A172 (cell line): ENCODE results near the gene SEMA3C. TPM values are rescaled to one million over a fixed set of nuclear protein-coding genes. Genes with fewer than 3 reads are reported as not detected.
A peak's percentile ranks its signal among the peaks of the same experiment; 100 is the strongest.
"Not testable (repeated sequence)": the region's sequence is repeated elsewhere in the genome, so short reads cannot be mapped to it uniquely, and the experiment has no call there.

ENCODE experiments used
- DNase-seq: peaks from one replicate; pipeline ENCODE4 v3.0.0-alpha.2; 2015; ENCODE audit warnings: low spot score
- total RNA-seq: library from RNA; depleted of rRNA; stranded (reverse); fragments of >200 nt; shearing (Covaris generic); gene quantifications from 2 replicates; pipeline ENCODE4 v1.2.3, GENCODE V29; 2014

Gene SEMA3C
- total RNA-seq, 1 experiment from 2014 or later: 268 TPM

DNA sequence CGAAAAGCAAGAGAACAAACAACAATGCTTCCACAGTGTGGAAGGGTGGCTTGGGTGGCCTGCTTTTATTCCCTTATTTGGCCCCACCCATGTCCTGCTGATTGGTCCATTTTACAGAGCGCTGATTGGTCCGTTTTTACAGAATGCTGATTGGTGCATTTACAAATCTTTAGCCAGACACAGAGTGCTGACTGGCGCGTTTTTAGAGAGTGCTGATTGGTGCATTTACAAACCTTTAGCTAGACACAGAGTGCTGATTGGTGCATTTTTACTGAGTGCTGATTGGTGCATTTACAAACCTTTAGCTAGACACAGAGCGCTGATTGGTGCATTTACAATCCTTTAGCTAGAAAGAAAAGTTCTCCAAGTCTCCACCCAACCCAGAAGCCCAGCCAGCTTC lies 8.1 kb upstream of the SEMA3C start:
- not testable (repeated sequence) for DNase-seq

DNA sequence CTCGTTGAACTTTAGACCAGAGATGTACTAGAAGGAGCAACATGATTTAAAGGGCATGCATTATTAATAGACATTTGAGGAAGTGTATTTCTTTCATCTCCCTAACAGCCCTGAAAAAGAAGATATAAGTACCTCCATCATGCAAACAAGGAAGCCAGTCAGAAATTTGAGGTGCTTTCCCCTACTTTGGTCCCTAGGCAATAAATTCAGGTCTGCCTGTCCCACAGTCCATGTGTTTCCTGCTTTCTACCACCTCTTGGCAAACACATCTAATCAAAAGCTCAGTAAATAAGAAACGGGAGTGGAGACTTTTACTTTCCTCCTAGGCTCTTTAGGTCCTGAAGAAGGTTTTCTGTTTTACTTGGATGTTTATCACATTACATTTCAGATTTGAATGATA lies 5.2 kb upstream of the SEMA3C start:
- no peak for DNase-seq

DNA sequence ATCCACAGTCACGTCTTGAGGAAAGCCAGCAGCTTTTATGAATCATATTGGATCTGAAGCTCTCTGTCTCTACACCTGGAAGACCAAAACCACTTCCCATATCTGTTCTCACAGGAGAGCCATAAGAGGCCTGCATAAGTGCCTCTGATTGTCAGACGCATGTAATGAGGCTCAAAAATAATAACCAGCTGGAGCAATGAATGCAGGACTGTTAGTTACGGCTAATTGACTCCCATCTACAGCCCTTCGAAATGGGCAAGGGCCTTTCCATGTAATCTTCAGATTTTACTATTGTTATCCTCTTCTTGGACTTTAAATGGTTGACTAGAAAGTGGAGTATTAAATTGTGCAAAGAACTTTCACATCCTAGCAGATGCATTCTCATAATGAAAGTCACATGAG lies 4.4 kb upstream of the SEMA3C start:
- no peak for DNase-seq

DNA sequence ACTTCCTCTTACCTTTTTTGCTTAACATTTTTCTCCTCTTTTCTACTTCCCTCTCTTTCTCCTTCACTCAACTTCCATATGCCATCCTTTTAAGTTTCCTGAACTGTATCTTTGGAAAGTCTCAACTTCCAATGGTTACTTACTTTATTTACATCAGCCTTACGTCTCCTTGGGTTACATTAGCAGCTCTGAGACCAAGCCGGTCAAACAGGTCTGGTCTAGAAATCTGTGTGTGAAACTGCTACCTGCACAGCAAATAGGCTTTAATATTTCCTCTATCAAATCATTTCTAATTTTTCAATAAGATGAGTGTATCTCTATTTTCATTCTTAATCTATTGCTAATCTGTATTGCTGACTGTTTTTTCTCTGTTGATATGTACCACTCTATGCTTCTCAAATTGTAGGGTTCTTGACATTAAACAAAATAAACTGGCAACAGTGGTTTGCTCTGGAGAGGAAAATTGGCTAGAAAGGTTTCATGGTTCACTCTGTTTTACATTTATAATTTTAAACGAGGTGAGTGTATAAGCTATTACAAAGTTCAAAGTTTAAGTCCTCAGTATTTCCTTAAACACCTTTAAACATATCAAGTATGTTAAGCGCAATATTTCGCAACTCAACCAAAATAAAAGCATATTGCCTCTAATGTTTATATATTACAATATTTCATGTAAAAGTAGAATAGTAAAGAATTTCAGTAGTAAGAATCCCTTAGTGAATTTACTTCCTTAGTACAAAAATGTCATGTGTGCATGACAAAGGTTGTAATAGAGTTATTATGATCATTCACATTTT lies 3.6 kb upstream of the SEMA3C start:
- no peak for DNase-seq

- DNase-seq: no peak
Measured at GRCh38 chr7:80921130-80921529, 2.3 kb upstream of the SEMA3C start.

DNA sequence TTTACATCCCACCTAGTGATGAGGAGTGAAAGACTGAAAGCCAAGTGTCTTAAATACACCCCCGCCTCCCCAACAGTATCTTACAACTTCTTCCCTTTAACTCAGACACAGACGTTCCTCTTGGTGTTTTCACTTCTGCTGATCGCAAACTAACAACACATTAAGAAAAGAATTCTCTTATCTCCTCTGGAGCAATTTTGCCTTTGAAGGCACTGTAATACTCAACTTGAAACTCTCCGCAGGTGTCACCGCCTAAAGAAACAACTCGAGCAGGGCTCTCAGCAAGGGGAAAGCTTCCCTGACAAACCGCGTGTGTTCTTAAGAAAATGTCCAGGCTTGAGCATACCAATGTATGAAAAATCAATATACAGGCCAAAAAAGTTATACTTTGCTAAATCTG lies 452 bp downstream of the SEMA3C start:
- DNase-seq: no peak

DNA sequence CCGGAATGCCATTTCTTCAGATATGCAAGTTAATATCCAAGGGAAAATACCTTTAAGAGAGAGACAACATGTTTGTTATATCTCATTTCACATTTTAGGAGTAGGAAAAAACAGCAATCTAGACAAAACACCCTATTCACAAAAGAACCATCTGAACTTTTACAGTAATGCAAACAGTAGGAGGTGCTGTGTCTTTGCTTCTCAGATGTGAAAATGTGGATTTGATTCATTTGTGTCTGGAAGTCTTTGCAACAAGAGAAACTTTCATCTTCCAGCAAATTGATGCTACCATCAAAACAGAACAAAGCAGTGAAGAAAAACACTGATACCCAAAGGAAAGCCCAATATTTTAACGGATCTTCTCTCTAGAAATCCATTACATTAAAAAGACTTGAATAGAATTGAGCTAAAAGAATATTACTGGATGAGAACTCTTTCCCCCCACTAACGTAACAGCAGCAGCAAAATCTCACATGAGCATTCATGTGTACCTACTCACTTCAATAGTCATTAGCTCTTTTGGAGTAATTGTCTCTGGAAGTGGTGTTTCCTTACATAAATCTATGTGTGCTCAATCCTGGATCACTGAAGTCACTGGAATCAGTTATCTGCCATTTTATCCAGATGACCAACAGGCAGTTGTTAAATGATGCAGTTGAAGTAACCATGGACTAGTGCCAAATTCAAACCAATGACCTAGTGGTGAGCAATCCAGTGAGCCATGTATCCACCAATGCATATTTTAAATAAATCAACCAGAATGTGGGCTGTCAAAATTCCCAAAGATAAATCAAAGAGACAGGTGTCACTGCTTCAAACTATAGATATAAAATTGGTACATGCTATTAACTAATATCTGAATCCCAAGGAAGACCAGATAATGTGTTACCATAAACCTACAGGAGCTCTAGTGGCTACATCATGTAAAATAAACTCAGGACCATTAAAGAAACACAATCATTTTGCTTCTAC lies 1.8 kb downstream of the SEMA3C start:
- DNase-seq: peak; percentile 87

DNA sequence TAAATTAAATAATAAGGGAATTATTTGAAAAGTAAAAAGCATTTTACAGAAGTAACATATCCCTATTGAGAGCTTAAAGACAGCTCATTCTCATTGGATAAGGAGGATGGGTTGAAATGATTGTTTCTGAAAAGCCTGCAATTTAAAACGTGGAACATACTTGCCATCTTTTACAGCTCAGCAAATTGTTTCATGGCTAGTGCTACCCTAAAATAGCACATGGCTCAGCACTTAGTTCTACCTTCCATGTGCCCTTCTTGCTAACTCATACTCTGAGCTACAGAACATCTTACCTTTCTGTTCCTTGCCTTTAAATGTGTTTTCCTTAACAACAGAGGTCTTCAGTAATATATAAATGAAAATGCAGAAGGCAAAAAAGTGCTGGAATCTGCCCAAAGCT lies 8.6 kb downstream of the SEMA3C start:
- no peak for DNase-seq

DNA sequence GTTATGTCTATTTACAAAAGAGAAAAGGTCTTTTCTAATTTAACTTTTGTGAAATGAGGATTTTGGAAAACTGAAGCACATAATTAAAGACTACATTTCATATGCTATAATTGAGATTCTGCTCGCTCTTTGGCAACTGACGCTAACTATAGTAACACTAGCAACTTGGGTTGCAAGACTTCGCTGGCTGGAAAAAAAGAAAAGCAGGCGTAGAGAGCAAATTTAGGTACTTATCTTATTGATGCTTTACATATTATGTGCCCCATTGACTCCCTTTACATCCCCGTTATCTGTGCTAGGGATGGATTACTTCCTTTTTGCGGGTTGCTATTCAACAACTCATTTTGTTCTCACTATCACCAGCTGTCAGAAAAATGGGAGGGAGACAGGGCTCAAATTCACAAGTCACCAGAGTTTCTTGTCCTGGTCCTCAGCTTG lies 10.5 kb downstream of the SEMA3C start:
- DNase-seq: no peak

DNA sequence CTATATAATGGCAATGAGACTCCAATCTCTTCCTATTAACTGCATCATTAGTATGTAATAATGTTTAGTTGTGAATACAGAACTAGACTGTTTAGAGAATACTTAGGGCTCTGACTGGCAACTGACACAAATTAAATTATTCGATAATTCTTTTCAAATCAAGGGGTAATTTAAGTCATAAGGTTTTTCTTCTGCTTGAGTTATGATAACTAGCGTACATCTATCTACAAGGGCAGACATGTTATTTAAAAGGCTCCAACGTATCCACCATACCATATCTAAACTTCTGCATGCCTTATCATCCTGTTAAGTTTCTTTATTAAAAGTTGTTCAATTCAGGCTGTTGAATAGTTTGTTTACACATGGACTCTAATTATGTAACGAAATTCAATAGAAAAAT lies 11.2 kb downstream of the SEMA3C start:
- no peak for DNase-seq

DNA sequence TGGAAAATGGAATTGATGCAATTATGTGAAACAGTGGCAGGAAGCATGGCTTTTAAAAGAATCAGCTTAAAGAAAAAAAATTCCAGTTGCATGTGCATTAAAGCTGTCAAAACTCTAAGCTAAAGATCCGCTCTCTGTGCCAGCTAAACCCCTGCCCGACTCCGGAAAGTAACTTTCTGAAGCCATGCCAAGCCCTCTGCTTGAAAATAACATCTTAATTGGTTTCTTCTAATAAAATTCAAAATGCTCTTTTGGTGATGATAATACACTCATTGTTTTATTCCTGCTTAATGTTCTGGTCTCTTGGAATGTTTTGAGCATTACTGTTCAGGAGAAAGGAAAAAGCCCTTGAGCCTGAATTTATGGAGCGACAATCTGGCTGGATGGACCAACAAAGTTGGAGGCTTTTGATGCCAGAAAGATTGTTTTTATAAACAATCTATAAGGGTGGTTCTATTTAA lies 11.7 kb downstream of the SEMA3C start:
- DNase-seq: peak; percentile 60

GRCh38 chr7:80905334-80905733 lies 13.5 kb downstream of the SEMA3C start:
- DNase-seq: peak; percentile 37

- DNase-seq: no peak
Measured at GRCh38 chr7:80902716-80903308, 16.0 kb downstream of the SEMA3C start.

DNA sequence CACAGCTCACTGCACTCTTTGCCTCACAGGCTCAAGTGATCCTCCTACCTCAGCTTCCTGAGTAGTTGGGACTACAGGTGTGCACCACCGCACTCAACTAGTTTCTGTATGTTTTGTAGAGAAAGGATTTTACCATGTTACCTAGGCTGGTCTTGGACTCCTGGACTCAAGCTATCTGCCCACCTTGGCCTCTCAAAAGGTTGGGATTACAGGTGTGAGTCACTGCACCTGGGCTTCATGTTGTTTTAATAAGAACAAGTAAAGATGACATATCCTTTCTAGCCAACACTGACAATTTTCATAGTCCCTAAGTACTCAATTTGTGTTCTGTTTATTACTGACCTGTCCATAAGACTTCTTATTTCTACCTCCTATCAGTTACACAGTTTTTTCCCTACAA lies 16.8 kb downstream of the SEMA3C start:
- no peak for DNase-seq

GRCh38 chr7:80900583-80901576 lies 18.0 kb downstream of the SEMA3C start:
- DNase-seq: peak; percentile 81

GRCh38 chr7:80896906-80897598 lies 21.8 kb downstream of the SEMA3C start:
- peak; percentile 59 for DNase-seq

DNA sequence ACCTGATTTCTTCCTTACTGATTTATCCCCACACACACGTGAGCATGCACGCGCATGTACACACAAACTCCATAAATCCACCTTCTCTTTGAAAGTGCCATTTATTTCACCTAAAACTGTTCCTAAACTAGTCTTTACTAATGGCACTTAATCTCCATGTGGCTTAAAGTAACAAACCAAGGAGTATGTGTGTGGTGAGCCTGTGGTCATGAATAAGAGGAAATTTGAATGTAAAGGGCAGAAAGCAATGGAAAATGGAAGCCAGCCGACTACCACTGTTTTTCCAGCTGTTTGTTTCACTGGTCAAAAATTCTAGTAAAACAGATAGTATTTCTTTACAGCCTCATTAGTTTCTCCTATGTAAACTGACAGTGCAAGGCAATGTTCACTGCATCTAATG lies 23.8 kb downstream of the SEMA3C start:
- peak; percentile 72 for DNase-seq

GRCh38 chr7:80891259-80891544 lies 27.6 kb downstream of the SEMA3C start:
- no peak for DNase-seq

DNA sequence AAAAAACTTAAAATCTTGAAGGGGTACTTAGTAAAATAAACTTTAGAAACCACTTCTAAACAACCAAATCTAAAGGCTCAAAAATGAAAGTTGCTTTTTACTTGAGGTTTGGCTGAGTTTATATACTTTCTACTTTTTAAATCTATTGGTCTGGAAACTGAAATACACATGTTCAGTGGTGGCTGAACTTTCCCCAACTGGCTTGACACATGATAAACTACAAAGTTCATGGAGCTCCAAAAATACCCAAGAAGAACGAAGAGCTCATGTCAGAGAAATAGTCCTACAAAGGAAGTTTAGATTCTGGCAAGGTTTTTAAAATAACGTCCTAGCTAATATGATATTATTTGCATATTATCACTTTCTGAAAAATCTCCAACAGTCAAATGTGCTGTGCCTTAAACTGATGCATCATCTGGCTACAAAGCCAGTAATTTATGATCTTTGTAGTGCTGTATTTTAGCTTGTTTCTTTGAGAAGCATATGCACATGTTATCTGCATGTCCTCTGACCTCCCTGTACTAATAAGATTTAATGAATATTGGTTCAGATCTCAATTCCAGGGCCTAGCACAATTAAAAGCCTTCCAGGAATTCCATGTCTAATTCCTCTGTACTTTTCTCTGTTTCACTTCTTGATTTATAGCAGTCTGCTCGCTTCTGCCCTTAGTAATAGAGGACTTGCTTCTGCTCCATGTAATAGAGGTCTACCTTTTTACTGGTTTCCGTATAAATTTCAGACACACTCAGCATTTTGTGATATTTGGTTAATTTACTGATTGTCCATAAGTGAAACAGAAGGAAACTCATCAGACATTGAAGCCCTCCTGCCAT lies 28.2 kb downstream of the SEMA3C start:
- peak; percentile 31 for DNase-seq

DNA sequence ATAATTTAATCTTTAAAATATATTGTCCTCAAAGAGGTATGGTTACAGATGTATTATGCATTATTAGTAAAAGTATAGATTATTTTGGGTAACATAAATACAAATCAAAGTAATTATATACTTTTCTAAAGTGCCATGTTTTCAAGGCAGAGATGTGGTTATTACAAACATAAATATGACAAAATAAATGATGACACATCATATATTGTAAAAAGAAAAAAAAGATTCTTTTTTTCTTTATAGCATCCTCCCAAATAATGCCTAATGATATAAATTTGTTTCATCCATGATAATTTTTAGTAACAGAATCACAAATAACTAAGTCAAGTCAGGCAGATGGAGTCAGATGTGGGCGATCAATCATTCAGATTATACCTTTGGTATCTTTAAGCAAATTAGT lies 29.3 kb downstream of the SEMA3C start:
- DNase-seq: no peak
